ENCODE data around the gene SLC66A1.

DNA sequence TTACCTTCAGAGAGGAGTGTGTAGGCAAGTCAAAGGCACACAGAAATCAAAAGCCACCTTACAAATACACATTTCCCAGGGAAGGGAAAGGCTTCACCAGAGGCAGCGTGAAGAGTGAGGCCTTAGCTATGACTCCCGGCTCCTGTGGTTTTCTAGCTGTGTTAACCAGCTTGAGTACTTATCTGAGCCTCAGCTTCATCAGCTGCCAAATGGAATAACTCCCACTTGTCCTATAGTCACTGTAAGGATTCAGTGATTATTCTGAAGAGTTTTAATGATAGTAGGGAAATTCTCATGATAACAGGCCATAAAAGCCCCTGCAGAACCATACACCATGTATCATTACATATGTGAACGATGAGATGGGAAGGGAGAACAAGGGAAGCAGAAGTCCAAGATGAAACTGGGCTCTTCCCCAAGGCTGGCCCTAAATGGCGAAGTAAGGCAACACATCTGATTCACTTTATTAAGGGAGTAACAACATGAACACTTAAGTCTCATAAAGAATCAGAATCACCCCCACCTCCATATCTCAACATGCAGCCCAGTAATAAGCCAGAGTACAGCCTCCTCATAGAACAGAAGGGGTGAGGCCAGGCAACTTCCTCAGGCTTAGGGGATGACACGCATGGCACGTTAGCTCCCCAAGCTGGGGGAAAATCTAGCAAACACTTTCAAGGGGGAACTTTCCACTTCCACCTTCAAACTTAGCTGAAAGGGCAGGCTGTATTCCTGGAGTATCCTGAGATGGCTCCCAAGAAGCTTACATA, 63.7 kb downstream of the SLC66A1 start:
- TF ChIP-seq CTCF (IDR thresholded peaks at IDR 0.05) (no peak), POLR2A (IDR thresholded peaks at IDR 0.05) (no peak)

Data from suprapubic skin (tissue), 3 donors.